Measurements from ENCODE around the gene PHC2. TPM values are rescaled to one million over a fixed set of nuclear protein-coding genes. Genes with fewer than 3 reads are reported as not detected.

The PHC2 gene, protein sequence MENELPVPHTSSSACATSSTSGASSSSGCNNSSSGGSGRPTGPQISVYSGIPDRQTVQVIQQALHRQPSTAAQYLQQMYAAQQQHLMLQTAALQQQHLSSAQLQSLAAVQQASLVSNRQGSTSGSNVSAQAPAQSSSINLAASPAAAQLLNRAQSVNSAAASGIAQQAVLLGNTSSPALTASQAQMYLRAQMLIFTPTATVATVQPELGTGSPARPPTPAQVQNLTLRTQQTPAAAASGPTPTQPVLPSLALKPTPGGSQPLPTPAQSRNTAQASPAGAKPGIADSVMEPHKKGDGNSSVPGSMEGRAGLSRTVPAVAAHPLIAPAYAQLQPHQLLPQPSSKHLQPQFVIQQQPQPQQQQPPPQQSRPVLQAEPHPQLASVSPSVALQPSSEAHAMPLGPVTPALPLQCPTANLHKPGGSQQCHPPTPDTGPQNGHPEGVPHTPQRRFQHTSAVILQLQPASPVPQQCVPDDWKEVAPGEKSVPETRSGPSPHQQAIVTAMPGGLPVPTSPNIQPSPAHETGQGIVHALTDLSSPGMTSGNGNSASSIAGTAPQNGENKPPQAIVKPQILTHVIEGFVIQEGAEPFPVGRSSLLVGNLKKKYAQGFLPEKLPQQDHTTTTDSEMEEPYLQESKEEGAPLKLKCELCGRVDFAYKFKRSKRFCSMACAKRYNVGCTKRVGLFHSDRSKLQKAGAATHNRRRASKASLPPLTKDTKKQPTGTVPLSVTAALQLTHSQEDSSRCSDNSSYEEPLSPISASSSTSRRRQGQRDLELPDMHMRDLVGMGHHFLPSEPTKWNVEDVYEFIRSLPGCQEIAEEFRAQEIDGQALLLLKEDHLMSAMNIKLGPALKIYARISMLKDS
- 36.1 TPM for total RNA-seq

DNA sequence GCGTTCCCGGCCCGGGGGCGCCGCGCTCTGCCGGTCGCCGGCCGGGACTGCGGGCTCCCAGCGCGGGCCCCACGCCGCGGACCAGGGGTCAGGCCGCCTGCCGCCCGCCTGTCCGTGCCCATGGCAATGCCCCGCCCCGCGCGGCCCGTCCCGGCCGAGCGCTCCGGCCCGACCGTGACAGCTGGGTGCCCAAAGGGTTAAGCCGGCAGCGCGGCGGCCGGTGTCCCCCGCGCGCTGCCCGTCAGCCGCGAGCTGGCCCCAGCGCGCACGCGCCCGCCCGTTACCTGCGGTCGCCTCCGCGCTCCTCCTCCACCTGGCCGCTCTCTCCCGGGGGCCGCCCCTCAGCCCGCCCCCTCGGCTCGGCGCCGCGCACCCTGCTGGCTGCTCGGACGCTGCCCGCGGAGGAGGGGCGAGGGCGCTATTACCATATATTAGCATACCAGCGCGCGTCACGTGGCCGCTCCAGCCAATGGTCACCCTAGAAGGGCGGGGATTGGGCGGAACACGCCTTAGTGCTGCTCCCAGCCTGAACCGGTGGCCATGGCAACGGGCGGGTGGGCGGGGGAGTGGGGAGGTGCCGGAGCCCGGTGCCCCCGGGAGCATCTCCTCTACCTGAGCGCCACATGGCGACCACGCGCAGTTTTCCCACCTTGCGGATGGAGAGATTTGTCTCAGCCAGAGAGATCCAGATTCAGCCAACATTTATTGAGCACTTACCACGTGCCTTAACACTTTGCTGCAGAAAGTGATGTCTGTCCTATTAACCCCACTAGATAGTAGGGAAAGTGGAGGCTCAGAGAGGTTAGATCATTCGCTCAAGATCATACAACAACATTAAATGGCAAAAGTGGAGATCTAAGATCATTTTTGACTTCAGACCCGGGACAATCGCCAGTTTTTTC is at the start of gene PHC2:
TSS of gene PHC2 (minus strand) at position 404 of the 902 bp plus-strand sequence. CDS start 55,556 bp downstream, outside the sequence.
- peak; percentile 93 for DNase-seq

DNA sequence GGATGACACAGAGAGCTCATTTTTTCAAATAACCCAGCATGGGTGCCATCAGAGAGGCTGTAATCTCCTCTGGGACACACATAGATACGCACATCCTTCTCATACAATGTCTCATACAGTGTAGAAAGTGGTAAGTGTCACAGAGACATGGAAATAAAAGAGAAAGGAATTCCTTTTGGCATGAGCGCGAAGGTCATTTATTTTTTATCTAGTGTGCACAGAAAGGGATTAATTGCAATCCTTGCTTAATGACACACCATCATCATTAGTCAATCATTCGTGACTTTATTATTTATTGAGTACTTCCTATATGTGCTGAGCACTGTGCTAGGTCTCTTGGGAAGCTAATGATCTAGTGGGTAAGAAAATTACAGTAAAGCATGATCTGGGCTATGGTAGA is 46.6 kb upstream of the PHC2 start:
- no peak for DNase-seq

DNA sequence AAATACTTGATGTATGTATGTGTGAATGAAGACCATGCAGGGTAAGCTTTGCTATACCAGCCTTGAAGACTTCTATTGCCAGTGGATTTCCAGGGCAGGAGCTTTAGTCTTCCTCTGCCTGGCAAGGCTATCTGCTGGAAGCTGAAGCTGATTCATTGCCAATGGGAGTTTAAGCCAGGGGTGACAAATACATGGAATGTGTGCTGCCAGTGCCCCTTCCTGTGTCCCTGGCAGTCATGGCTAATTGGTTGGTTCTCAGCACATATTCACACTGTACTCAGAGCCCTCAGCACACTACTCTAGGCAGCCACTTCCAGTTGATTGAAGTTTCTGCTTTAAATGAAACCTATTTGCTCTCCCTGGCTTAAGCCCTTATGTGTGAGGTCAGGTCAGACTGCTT is 43.0 kb upstream of the PHC2 start:
- DNase-seq = no peak

DNA sequence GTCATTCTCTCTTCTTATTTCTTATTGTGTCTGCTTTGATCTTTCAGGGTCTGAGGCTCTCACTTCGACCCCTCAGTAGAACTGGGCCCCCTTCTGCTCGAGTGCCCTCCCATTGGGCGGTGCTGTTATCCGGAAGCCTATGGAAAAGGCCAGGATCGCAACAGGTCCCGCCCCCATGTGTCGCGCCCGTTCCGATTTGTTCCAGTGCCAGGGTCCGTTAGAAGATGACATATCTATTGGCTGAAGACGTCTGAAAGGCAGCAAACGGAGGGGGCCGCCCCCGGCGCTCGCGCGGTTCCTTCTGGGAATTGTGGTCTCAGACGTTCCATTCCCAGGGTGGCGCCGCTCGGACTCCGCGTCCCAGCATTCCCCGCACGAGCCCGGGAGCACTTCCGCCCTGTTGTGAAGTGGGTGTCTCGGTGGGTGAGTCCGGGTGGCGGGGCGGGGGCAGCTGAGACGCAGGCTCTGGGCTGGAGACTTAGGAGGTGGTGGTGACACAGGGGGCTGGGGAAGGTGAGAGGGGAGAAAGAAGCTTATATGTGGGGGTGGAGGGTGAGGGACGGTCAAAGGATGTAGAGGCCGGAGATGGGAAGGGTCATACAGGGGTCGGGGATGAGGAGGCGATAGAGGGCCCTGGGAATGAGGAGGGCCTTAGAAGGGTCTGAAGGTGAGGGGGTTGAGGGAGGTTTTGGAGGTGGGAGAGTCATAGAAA is 41.5 kb upstream of the PHC2 start, which contains the start of gene ZSCAN20:
TSS of gene ZSCAN20 (plus strand) at position 377 of the 712 bp plus-strand sequence. CDS start 6,644 bp downstream, outside the sequence.
- peak; percentile 99 for DNase-seq

DNA sequence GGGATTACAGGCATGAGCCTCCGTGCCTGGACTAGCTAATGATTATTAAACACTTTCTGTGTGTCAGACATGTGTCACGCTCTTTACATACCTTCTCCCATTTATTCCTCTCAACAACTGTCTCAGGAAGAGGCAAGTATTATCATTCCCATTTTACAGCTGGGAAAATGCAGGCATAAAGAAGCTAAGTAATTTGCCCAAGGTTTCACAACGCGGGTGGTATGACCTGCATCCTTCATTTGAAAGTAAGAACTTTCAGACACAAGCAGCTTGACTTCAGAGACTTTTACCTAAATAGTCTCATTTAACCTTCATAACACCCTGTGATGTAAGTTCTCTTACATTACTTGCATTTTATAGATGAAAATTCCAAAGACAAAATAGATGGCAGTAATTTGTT is 40.5 kb upstream of the PHC2 start:
- no peak for DNase-seq

DNA sequence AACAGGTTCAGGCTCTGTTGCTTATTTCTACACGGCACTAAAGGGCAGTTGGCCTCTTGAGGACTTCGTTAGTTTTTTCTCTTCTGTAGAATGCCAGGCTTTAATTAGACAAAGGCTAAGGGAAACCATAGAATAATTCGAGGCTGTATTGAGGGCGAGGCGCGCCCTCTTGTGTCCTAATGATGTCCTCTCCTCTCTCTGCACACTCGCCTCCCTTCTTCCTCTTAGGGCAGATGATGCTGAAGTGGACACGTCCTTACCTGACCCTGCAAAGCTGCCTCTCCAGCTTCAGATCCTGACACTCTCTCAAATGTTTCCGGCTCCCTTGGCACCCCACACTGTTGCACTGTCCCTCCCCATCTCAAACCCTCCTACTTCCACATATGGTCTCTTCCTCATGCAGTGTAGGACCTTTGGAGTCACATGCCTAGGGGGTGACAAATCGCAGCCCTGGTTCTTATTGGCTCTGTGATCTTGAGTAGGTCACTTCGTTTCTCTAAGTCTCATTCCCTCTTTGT is 39.7 kb upstream of the PHC2 start:
- DNase-seq = peak; percentile 70

DNA sequence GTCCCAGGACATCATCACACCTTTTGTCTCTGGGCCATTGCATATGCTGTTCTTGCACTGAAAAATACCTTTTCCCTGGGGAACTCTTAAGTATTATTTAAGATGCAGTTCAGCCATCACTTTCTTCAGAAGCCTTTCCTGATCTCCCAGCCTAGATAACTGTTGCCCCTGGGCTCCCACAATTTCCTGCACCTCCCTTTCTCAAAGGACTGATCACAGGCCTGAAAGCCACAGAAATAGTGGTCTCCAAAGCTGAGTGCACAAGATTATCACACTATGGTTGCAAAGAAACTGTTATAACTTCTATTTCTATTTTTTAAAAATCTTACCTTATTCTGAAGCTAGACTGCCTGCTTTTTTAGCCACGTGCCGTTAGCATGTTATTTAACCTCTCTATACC is 38.8 kb upstream of the PHC2 start:
- no peak for DNase-seq

DNA sequence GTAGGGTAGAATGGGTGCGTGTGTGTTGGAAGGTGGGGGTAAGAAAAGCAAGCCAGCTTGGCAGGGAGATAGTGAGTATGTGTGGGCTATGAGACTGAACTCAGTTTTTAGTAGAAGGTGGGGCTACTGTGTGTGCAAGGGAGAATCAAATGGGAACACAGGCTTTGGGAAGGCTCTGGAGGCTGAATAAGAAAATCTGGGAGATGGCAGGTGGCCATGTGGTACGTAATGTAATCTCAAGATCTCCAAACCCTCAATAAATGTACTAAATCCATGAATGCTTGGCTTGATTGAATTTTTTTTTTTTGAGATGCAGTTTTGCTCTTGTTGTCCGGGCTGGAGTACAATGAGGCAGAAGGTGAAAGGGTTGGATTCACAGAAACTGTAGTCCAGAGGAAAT is 38.1 kb upstream of the PHC2 start:
- peak; percentile 70 for DNase-seq

DNA sequence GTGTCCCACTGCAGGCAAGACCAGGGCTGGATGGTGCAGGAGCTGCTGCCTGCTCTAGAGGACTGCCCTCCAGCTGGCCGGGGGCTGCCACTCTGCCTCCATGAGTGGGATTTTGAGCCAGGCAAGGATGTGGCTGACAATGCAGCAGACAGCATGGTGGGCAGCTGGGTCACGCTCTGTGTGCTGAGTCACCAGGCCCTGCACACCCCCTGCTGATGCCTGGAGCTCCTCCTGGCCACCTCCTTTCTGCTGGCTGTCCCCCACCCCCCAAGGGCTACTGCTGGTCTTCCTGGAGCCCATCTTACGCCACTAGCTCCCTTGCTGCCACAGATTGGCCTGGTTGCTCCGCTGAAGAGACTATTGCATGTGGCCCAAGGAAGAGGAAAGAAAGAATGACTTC is 37.6 kb upstream of the PHC2 start:
- DNase-seq = no peak

DNA sequence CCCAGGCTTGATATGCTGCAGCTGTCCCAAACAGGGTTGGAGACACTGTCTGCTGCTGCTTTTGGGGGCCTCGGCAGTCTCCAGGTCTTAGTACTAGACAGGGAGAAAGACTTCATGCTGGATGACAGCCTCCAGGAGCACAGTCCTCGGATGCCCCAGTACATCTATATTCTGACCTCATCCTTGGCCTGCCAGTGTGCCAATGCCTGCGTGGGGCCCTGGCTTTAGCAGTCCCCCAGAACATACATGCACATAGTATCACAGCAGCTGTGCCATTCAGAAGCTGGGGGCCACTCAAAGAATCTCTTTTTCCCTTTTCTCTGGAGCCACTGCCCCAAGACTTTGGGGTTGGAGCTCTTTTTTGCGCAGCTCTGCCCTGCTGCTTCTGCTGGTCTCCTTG is 37.1 kb upstream of the PHC2 start:
- no peak for DNase-seq

DNA sequence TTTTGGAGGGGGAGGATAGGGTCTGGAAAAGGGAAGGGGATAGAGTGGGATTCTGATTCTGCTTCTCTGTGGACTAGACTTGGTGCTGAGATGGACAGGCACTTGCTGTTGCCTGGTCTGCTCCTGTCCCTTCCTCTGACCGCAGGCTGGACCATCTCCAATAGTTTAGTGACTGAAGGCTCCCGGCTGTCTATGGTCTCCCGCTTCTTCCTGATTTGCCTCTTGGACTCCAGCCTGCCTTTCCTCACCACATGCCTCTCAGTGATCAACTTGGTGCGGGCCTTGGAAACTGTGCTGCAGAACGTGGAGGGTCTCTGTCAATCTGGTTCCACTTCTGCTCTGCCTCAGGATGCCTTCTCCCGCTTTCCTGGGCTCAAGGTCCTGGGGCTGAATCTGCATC is 35.3 kb upstream of the PHC2 start:
- no peak for DNase-seq

DNA sequence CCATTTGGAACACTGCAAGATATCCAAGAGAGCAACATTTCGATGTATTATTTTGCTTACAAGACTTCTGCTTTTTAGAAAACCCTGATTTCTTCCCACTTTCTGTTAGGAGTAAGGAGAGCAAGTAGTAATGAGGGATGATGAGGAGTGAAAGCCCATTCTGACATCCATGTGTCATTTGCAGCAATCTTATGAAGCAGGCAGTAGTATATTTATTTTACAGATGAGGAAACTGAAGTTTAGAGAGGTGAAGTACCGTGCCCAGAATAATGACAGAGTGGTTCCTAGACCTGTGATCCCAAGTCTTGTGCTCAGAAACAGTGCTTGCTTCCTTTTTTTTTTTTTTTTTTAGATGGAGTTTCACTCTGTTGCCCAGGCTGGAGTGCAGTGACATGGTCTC is 34.4 kb upstream of the PHC2 start:
- DNase-seq = no peak

DNA sequence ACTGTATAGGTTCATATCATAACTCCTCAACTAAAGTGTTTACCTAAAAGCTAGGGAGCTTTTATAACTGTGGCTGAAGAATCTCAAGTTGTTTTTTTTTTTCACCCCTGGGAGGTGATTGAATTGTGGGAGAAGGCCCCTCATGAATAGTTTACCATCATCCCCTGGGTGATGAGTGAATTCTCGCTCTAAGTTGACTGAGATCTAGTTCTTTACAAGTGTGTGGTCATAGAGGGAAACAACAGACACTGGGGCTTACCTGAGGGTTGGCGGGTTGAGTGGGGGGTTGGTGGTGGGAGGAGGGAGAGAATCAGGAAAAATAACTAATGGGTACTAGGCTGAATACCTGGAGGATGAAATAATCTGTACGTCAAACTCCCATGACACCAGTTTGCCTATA is 33.7 kb upstream of the PHC2 start:
- no peak for DNase-seq

DNA sequence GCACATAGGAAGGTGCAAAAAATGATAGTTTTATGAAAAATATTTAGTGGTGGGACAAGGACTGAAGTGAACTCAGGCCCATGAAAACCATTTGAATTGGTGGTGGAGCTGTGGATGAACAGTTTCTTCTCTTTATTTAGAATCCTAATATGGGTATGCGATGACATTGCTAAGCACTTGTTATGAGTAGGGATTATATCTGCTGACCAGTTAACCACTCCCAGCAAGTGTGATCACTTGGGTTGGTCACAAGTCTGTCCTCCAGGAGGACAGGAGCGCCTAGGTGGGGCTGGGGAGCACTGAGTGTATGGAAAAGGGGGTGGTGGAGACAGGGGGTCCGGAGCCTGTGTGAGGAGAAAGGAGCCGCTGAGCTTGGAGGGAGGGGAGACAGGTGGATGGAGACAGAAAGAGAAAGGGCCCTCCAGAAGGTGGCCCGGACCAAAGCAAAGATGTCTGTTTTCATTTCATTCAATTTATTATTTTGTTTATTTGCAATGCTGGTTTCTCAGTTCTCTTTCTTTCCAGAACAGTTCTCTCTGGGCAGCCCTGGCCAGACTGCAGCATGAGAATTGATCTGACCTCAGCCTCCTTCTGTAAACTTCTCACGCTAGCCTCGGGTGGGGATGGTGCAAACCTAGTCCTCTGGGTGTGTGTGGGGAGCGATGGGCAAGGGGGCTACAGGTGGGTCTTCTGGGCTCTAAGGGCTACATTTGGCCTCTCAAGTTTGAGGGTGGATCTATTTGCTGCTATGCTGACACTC is 31.7 kb upstream of the PHC2 start:
- DNase-seq = no peak

DNA sequence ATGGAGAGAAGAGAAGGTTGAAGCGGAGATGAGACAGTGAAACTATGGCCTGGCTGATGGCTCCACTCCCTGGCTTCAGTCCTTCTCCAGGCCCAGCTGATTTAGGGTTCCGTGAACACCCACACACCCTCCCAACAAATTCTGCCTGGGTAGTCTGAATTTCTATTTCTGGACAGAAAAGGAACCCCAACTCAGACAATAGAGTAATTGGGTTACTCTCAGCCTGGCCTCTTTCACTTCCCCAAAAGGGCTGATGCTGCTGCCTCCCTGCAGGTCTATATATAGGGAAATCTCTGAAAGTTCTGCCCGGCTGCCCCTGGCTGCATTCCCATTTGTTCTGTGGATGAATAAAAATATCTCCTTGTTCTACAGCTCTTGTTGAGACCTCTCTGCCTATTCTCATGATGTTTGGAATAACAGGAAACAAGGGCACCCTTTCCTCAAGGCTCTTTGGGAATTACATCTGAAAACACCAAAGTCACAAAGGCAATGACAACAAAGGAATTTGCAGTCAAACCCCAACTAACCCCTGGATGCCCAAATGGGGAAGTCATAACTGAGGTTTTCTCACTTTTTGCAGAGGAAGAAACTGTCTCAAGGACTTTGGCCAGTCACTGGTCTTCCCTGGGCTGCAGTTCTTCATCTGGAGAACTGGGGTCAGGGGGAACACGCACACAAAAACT is 30.2 kb upstream of the PHC2 start:
- DNase-seq = no peak

DNA sequence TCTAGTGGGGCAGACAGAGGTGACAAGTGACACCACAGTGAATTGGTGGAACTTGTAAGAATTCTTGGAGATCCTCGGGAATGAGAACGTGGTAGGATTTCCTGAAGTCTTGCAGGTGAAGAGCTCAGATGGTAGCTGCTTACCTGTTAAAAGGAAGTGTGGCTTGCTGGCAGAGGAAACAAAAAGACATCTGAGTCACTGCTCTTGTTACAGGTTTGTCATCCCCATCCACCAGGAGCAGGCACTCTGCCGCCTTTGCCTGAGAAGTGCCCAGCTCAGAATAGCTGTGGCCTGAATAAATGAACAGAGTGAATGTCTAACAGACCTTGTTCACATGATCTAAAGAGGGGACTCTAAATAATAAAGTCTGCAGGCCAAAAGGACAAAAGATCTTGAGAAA is 29.2 kb upstream of the PHC2 start:
- no peak for DNase-seq

DNA sequence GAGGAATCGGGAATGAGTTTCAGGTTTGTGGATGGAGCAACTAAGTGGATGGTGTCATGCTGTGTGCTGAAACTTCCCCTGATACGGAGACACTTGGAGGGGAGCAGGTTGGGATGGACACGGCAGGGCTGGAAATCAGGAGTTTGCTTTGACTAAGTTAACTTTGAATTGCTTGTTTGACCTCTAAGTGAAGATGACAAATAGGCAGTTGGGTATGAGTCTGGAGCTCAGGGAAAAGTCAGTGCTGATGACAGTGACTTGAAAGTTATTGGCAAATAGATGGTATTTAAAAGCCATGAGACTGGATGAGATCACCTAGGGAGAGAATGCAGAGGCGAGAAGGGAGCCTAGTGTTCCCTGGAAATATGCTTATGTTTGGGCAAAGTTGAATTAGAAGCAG is 28.8 kb upstream of the PHC2 start:
- DNase-seq = no peak

DNA sequence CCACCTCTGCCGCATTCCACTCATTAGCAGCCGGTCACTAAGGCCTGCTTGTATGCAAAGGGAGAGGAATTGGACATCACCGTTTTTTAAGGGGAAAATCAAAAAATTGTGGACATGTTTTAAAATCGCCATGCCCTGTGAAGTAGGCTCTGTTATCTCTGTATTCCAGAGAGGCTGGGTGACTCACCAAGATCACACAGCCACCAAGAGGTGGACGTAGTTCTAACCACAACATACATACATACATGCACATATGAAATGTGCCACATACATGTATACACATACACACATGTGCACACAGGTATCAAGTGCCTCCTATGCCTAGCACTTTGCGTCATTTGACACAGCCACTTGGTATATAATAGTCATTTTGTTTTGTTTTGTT is 25.6 kb upstream of the PHC2 start:
- no peak for DNase-seq

DNA sequence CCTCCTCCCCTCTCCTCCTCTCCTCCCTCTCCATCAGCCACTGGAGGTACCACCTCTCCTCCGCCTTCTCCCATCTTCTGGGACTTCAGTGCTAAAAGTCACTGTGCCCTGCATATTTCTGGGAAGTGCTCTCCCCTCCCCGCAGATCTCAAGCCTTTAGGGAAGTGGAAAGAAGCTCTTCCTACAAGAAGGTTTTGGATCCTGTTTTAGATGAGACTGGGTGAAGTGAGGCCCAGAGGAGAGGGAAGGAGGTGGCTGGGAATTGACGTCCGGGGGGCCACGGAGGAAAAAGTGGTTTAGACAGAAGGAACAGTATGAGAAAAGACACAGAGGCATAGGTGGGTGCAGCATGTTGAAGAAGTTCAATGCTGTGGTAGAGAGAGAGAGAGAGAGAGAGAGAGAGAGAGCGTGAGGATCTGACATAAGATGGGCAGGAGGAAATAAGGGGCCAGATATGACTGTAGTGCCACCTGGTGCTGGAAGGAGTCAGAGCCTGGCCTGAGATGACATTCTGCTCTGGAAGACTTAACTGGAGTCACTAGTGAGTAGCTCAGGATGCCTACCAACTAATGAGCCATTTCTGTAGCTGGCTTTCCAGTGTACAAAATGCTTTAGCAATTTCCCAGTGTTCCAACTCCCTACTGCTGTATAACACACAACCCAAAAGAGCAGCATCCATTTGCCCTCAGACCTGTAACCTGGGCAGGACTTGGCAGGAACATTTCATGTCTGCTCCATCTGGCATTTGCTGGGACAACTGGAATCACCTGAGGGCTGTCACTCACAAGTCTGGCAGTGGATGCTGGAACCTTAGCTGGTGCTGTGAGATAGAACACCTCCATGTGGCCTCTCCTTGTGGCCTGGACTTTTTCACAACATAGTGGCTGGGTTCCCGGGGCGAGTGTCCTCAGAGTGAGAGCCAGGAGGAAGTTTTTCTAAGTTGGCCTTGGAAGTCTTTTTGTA is 24.9 kb upstream of the PHC2 start:
- DNase-seq = peak; percentile 42

All from skin of body (tissue), 2 donors.